ENCODE data around the gene MEF2C. TPM values are rescaled to one million over a fixed set of nuclear protein-coding genes. Genes with fewer than 3 reads are reported as not detected.

The MEF2C gene
- total RNA-seq, 2 donors from 2014 or later = 36.1 to 57.5 TPM

DNA sequence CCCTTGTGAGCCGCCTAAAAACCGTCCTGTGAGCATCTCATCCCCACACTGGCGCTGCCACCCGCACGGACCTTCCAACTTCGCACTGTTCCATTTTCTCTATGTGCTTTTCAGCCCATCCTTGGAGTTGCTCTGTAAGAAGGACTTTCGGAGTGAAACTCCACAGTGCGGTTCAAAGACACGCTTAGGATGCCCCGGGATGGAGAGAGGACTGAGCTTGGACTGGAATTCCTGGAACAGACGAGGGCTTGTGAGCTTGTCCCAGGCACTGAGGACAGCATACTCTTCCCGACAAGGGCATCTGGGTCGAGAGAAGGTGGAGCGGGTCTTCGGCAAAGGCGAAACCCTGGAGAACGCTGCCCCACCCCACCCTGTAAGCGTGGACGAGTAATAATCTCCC, 187.8 kb downstream of the MEF2C start:
- no peak for DNase-seq (ENCODE audit: low spot score)
- no peaks in the 10 kb centered on the region for H3K36me3 ChIP-seq
- no peak for TF ChIP-seq CTCF (IDR thresholded peaks at IDR 0.05)
- no peak overlapping the region for H3K27ac ChIP-seq
- H3K9me3 ChIP-seq = peaks cover 0 to 3% of the 10 kb centered on the region in 2 donors
- H3K4me1 ChIP-seq = peaks cover 0 to 27% of the 10 kb centered on the region in 2 donors
- H3K4me3 ChIP-seq = no peak overlapping the region
- H3K27me3 ChIP-seq = peaks cover 47 to 51% of the 10 kb centered on the region in 2 donors

GRCh38 chr5:88694023-88694679, 188.8 kb downstream of the MEF2C start:
- no peak overlapping the region for H3K4me3 ChIP-seq
- peaks cover 0 to 3% of the 10 kb centered on the region in 2 donors for H3K9me3 ChIP-seq
- H3K4me1 ChIP-seq = peaks cover 0 to 36% of the 10 kb centered on the region in 2 donors
- no peak overlapping the region for H3K27ac ChIP-seq
- H3K27me3 ChIP-seq = peaks cover 58 to 62% of the 10 kb centered on the region in 2 donors
- DNase-seq (ENCODE audit: low spot score) = no peak
- H3K36me3 ChIP-seq = no peaks in the 10 kb centered on the region
- TF ChIP-seq CTCF (IDR thresholded peaks at IDR 0.05) = no peak

- Histone ChIP-seq H3K9me3 (peaks cover 0 to 3% of the 10 kb centered on the region in 2 donors), H3K4me3 (no peak overlapping the region), H3K27me3 (peaks cover 66 to 71% of the 10 kb centered on the region in 2 donors), H3K27ac (no peak overlapping the region), H3K36me3 (no peaks in the 10 kb centered on the region), H3K4me1 (peaks cover 0 to 36% of the 10 kb centered on the region in 2 donors)
- TF ChIP-seq CTCF (IDR thresholded peaks at IDR 0.05) = no peak
- no peak for DNase-seq (ENCODE audit: low spot score)
These were observed 189.7 kb downstream of the MEF2C start for GRCh38 chr5:88693071-88693932.

DNA sequence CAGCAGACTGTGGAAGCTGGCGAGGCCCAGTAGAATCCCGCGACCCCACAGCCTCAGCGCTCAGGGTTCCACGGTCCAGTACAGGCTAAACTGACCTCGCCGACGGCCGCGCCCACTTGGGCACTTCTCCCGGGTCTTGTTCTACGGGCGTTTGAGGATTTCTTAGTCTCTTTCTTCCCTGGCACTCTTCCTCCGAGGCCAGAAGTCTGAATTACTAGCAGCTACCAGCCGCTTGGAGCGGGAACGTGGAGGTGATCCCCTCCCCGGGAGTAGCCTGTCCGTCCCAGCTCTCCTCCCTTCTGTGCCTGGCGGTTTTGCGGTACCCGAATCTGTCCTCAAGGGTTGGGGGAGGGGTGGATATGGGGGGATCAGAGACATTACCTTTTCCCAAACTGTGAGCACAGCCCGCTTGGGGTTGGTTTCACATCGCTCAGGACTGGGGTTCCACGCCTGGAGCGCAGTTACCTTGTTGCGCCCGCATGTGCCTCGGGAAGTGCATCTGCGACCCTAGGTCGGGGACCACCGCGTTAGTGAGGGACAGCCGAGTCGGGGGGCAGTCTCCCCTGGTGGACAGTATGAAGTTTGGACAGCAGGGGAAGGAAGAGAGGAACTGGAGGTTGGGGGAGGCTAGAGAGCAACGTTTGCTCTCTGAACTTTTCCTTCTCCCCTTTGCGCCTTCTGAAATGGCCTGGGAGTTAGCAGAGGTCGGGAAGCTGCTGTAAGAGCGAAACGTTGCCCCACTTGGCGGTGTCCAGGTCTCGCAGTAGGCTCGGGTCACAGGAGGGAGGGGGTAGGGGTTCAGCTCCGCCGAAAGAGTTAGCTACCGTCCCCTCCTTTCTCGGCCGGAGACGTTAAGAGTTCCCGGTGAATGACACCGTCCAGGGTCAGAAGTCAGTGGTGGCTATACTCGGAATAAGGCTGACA, 190.8 kb downstream of the MEF2C start:
- Histone ChIP-seq H3K36me3 (no peaks in the 10 kb centered on the region), H3K4me1 (peaks cover 0 to 36% of the 10 kb centered on the region in 2 donors), H3K4me3 (peak overlapping the region in 1 of 2 donors; percentile 14), H3K27me3 (peaks cover 66 to 78% of the 10 kb centered on the region in 2 donors), H3K9me3 (peaks cover 0 to 3% of the 10 kb centered on the region in 2 donors), H3K27ac (no peak overlapping the region)
- TF ChIP-seq CTCF (IDR thresholded peaks at IDR 0.05) = no peak
- no peak for DNase-seq (ENCODE audit: low spot score)

GRCh38 chr5:88691230-88691582, 191.8 kb downstream of the MEF2C start:
- Histone ChIP-seq H3K36me3 (no peaks in the 10 kb centered on the region), H3K27ac (no peak overlapping the region), H3K4me3 (peak overlapping the region in 1 of 2 donors; percentile 35), H3K9me3 (peaks cover 0 to 3% of the 10 kb centered on the region in 2 donors), H3K4me1 (peaks cover 0 to 36% of the 10 kb centered on the region in 2 donors), H3K27me3 (peaks cover 76 to 86% of the 10 kb centered on the region in 2 donors)
- DNase-seq (ENCODE audit: low spot score) = no peak
- no peak for TF ChIP-seq CTCF (IDR thresholded peaks at IDR 0.05)

All from right atrium auricular region (tissue), 2 donors.